GM23248 (cell line): ENCODE measurements around the gene MYBPC1. TPM values are rescaled to one million over a fixed set of nuclear protein-coding genes. Genes with fewer than 3 reads are reported as not detected.
"Not testable (repeated sequence)": the region's sequence is repeated elsewhere in the genome, so short reads cannot be mapped to it uniquely, and the experiment has no call there.

Experiments
- DNase-seq: peaks from one replicate; pipeline ENCODE4 v3.0.0-alpha.2; 2015
- H2AFZ ChIP-seq: fragments of 200-600 bp; sonication (generic); 2 replicates; pipeline ENCODE4 v1.6.1; 2016; ENCODE audit warnings: antibody characterized with exemption
- H3F3A ChIP-seq: fragments of 200-600 bp; sonication (generic); 2 replicates; pipeline ENCODE4 v1.6.1; 2016; ENCODE audit warnings: mild to moderate bottlenecking, antibody characterized with exemption, mixed run types; ENCODE audit not compliant: insufficient read depth
- H3K27ac ChIP-seq: fragments of 200-600 bp; sonication (generic); 2 replicates; pipeline ENCODE4 v1.5.1; 2016; ENCODE audit warnings: mild to moderate bottlenecking
- H3K27me3 ChIP-seq: fragments of 200-600 bp; sonication (generic); replicated peaks from 2 replicates; pipeline ENCODE4 v1.6.1; 2016; ENCODE audit warnings: mild to moderate bottlenecking; ENCODE audit not compliant: insufficient read depth
- H3K36me3 ChIP-seq: fragments of 200-600 bp; sonication (generic); 2 replicates; pipeline ENCODE4 v1.6.1; 2016; ENCODE audit warnings: low read depth, mild to moderate bottlenecking
- H3K4me1 ChIP-seq: fragments of 200-600 bp; sonication (generic); 2 replicates; pipeline ENCODE4 v1.6.1; 2016; ENCODE audit warnings: mild to moderate bottlenecking; ENCODE audit not compliant: insufficient read depth
- H3K4me2 ChIP-seq: fragments of 200-600 bp; sonication (generic); one replicate; pipeline ENCODE4 v1.6.1; 2016; ENCODE audit warnings: mild to moderate bottlenecking; ENCODE audit not compliant: unreplicated experiment
- H3K4me3 ChIP-seq: fragments of 200-600 bp; sonication (generic); 2 replicates; pipeline ENCODE4 v1.5.1; 2016; ENCODE audit warnings: mild to moderate bottlenecking
- H3K79me2 ChIP-seq: fragments of 200-600 bp; sonication (generic); 2 replicates; pipeline ENCODE4 v1.6.1; 2016; ENCODE audit warnings: mild to moderate bottlenecking; ENCODE audit not compliant: insufficient read depth
- H3K9ac ChIP-seq: fragments of 200-600 bp; sonication (generic); 2 replicates; pipeline ENCODE4 v1.6.1; 2016; ENCODE audit warnings: mild to moderate bottlenecking
- H3K9me2 ChIP-seq: fragments of 200-600 bp; sonication (generic); 2 replicates; pipeline ENCODE4 v1.6.1; 2016; ENCODE audit warnings: mixed run types, mild to moderate bottlenecking, moderate library complexity; ENCODE audit not compliant: insufficient read depth
- H3K9me3 ChIP-seq: fragments of 200-600 bp; sonication (generic); one replicate; pipeline ENCODE4 v1.6.1; 2017; ENCODE audit warnings: low read depth
- H4K20me1 ChIP-seq: fragments of 200-600 bp; sonication (generic); 2 replicates; pipeline ENCODE4 v1.6.0; 2016; ENCODE audit not compliant: insufficient read depth
- EZH2 ChIP-seq: fragments of 200-600 bp; sonication (generic); IDR thresholded peaks from 2 replicates; pipeline ENCODE4 v1.6.1; 2018; ENCODE audit warnings: antibody characterized with exemption, mild to moderate bottlenecking; ENCODE audit not compliant: insufficient read depth, poor library complexity, severe bottlenecking
- EZH2phosphoT487 ChIP-seq: fragments of 200-600 bp; sonication (generic); IDR thresholded peaks from 2 replicates; pipeline ENCODE4 v1.6.1; 2018; ENCODE audit warnings: antibody characterized with exemption, moderate library complexity, mild to moderate bottlenecking, low read depth; ENCODE audit not compliant: insufficient read depth
- WGBS, 2 experiments: methylation state at CpG; one replicate each; pipeline ENCODE4 v1.1.6; 2015 to 2017; ENCODE audit warnings: low lambda C conversion rate in 2 of 2, low coverage in 1 of 2; ENCODE audit errors: missing lambda C conversion rate in 2 of 2; 5-methylcytosine and 5-hydroxymethylcytosine counted together
- in situ Hi-C: fragments of 300-500 bp; cut with MboI; formaldehyde crosslinking; loops from 2 replicates; pipeline ENCODE4 v1.15.0; 2020
- polyA plus RNA-seq: library from polyadenylated mRNA; unstranded; fragments of >200 nt; fragmentation: Nextera tagmentation; extraction: Ambion mirVana; gene quantifications from 2 replicates; pipeline ENCODE4 v1.2.1, GENCODE V29; 2016
- total RNA-seq: library from RNA; depleted of rRNA; stranded (reverse); fragments of >200 nt; shearing (Covaris generic); gene quantifications from 2 replicates; pipeline ENCODE4 v1.2.3, GENCODE V29; 2014

MYBPC1 gene
- total and polyA plus RNA-seq, 2 experiments from 2014 or later = not detected

GRCh38 chr12:101680647-101681046 is 85.9 kb downstream of the MYBPC1 start:
- Histone ChIP-seq H3K4me1 (no peaks in the 10 kb centered on the region), H3K9me3 (no peaks in the 10 kb centered on the region), H3K79me2 (no peaks in the 10 kb centered on the region), H3K27ac (no peak overlapping the region), H3K9ac (no peak overlapping the region), H3K9me2 (no peaks in the 10 kb centered on the region), H4K20me1 (no peaks in the 10 kb centered on the region), H3K4me3 (no peak overlapping the region), H3K27me3 (no peaks in the 10 kb centered on the region; the same call in 1 of the 2 replicates), H3K36me3 (no peaks in the 10 kb centered on the region), H3K4me2 (no peak overlapping the region), H2AFZ (no peak overlapping the region), H3F3A (no peaks in the 10 kb centered on the region)
- no peak for DNase-seq
- TF ChIP-seq EZH2phosphoT487 (no peak), EZH2 (no peak)
- in situ Hi-C loops = no loop called here

GRCh38 chr12:101681627-101682026 is 86.9 kb downstream of the MYBPC1 start:
- 45 to 52% methylated on average over 4 to 6 of the region's 6 CpGs for WGBS, 2 experiments

GRCh38 chr12:101685092-101685491 is 90.3 kb downstream of the MYBPC1 start:
- H3K9me3 ChIP-seq = no peaks in the 10 kb centered on the region
- DNase-seq = no peak
- in situ Hi-C loops = no loop called here
- no peak overlapping the region for H2AFZ ChIP-seq
- TF ChIP-seq EZH2phosphoT487 (no peak), EZH2 (no peak)
- H3K4me2 ChIP-seq = no peak overlapping the region
- H3K79me2 ChIP-seq = no peaks in the 10 kb centered on the region
- WGBS, 2 experiments = 0% methylated on average over 1 of the region's 1 CpG
- H3K27ac ChIP-seq = no peak overlapping the region
- H3K4me1 ChIP-seq = no peaks in the 10 kb centered on the region
- H3K9me2 ChIP-seq = no peaks in the 10 kb centered on the region
- H3K27me3 ChIP-seq = no peaks in the 10 kb centered on the region
- no peaks in the 10 kb centered on the region for H3F3A ChIP-seq
- no peaks in the 10 kb centered on the region for H3K36me3 ChIP-seq
- H3K4me3 ChIP-seq = no peak overlapping the region
- H4K20me1 ChIP-seq = no peaks in the 10 kb centered on the region
- H3K9ac ChIP-seq = no peak overlapping the region

More at GRCh38 chr12:101681627-101682026, 86.9 kb downstream of the MYBPC1 start:
- H3K79me2 ChIP-seq, H3K27me3 ChIP-seq, H3K27ac ChIP-seq, H3K9me2 ChIP-seq, in situ Hi-C loops, H3K9me3 ChIP-seq, DNase-seq, H3F3A ChIP-seq, H3K36me3 ChIP-seq, H3K4me3 ChIP-seq, H2AFZ ChIP-seq, H3K4me1 ChIP-seq, H3K9ac ChIP-seq, H4K20me1 ChIP-seq, H3K4me2 ChIP-seq: not testable (repeated sequence)

- Histone ChIP-seq H2AFZ (no peak overlapping the region), H3K27me3 (no peaks in the 10 kb centered on the region), H3K9me3 (no peaks in the 10 kb centered on the region), H4K20me1 (no peaks in the 10 kb centered on the region), H3K79me2 (no peaks in the 10 kb centered on the region), H3K4me1 (no peaks in the 10 kb centered on the region), H3K4me2 (no peak overlapping the region), H3F3A (no peaks in the 10 kb centered on the region), H3K9ac (no peak overlapping the region), H3K4me3 (no peak overlapping the region), H3K9me2 (no peaks in the 10 kb centered on the region), H3K27ac (no peak overlapping the region), H3K36me3 (no peaks in the 10 kb centered on the region)
- DNase-seq = no peak
- in situ Hi-C loops = no loop called here
- TF ChIP-seq EZH2 (no peak), EZH2phosphoT487 (no peak)
- 97 to 100% methylated on average over 1 of the region's 1 CpG for WGBS, 2 experiments
Measured at GRCh38 chr12:101686176-101686575, 91.4 kb downstream of the MYBPC1 start.

GRCh38 chr12:101690544-101691098 is 95.8 kb downstream of the MYBPC1 start:
- Histone ChIP-seq H3K9ac (no peak overlapping the region), H3K4me2 (no peak overlapping the region), H3K4me3 (no peak overlapping the region), H3K9me2 (no peaks in the 10 kb centered on the region), H3K9me3 (no peaks in the 10 kb centered on the region), H3K4me1 (no peaks in the 10 kb centered on the region), H3K27me3 (no peaks in the 10 kb centered on the region), H2AFZ (no peak overlapping the region), H3K79me2 (no peaks in the 10 kb centered on the region), H3F3A (0 out of 2 replicates have a peak, but pooled peaks cover 4% of the 10 kb centered on the region), H3K36me3 (no peaks in the 10 kb centered on the region), H4K20me1 (no peaks in the 10 kb centered on the region), H3K27ac (no peak overlapping the region)
- no peak for TF ChIP-seq EZH2phosphoT487
- TF ChIP-seq EZH2 = no peak
- DNase-seq = no peak
- 56 to 60% methylated on average over 3 of the region's 3 CpGs for WGBS, 2 experiments
- in situ Hi-C loops = no loop called here
